Stimulated activated CD4-positive, alpha-beta T cell treated with anti-CD3 and anti-CD28 coated beads, Interleukin-1b, Interleukin-23, amount 100 ng/mL, for 24 hours (primary cell): ENCODE results near the gene ADAMTSL3.
"Not testable (repeated sequence)": the region's sequence is repeated elsewhere in the genome, so short reads cannot be mapped to it uniquely, and the experiment has no call there.

ENCODE experiments used
- DNase-seq, 4 experiments: peaks; one replicate each; pipeline ENCODE4 v3.0.0-alpha.2; 2020; ENCODE audit warnings: low read depth in 4 of 4, low spot score in 1 of 4

The ADAMTSL3 gene

DNA sequence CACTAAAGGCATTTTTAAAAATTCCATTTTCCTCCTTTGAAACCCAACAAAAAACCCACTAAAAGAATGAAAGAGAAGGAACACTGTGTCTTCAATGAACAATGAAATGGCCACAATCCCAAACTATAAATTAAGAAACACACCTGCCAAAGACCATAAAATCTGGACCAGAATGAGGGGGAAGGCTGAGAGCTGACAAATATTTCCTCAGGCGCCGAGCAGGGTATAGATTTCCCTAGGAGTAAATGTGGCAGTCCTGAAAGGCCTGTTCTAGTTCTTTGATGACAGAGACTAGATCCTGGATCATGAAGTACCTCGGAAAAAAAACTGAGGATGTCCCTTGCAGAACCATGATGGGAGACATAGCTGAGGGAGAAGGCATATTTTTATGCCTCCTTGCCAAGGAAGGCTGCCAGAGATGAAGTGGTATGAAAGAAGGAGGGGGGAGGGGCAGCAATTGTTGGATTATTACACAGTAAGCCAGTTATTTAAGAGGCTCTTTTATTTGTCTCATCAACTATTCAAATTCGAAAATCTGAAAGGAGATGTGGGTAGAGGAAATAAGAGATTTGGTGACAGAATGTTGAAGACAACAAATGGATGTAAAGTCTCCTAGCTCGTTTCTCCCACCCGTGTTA, 306.4 kb downstream of the ADAMTSL3 start:
- no peak for DNase-seq

DNA sequence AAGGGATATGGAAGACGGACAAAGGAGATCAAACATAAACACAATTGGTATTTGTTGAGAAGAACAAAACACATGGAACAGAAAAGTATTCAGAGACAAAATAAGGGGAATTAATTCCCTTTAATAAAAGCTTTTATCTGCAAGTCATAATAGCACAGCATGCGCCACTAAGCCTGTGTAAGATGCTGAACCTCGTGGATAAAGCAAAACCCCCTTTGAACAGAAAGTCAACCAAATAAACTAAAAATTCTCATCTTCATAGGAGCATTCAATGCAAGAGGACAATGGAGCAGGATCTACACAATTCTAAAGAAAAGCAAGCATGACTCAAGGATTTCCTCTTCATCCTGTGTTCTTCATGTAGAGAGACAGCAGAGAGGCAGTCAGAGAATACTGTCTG, 307.4 kb downstream of the ADAMTSL3 start:
- no peak for DNase-seq

DNA sequence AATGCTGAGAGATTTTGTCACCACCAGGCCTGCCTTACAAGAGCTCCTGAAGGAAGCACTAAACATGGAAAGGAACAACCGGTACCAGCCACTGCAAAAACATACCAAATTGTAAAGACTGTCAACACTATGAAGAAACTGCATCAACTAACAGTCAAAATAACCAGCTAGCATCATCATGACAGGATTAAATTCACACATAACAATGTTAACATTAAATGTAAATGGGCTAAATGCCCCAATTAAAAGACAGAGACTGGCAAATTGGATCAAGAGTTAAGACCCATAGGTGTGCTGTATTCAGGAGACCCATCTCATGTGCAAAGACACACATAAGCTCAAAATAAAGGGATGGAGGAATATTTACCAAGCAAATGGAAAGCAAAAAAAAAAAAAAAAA, 311.0 kb downstream of the ADAMTSL3 start:
- DNase-seq: not testable (repeated sequence)

DNA sequence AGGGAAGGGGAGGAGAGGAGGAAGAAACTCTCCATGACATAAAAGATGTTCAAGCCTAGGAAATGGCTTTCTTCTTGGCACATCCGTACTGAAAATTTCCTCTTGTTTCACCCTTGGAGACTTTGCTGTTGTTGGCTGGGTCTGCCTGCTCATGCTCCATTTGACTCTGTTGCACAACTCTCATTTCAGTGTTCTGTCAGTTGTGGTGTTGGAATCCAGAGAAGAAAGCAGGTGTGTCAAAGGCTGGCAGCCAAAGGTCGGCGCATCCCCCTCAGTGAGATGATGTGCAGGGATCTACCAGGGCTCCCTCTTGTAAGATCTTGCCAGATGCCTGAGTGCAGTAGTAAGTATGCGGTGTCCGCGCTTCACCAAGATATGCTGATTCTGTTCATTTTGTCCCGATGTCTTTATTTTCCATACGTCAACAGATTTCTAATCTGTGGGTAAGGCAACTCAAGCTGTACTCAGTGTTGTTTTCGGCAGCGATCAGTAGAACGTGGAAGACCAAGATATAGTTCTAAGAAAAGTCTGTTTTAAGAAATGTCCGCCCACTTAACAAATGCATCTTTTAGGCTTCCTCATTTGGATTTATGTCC, 316.5 kb downstream of the ADAMTSL3 start:
- DNase-seq: no peak

DNA sequence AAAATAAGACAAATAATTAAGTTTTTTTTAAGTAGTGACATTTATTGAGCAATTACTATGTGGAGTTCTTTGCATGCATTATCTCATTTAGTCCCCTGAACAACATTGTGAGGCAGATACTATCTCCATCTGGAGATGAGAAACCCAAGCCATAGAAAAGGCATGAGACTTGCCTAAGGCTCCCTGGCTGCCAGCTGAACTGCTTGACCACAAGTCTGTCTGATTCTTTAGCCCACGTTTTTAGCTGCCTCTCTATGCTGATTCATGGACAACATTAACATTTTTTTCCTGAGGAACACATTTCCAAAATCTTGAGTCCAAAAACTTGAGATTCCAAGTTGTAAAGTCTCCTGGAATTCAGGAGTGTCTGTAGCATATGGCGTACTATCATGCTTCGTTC, 318.1 kb downstream of the ADAMTSL3 start:
- no peak for DNase-seq

DNA sequence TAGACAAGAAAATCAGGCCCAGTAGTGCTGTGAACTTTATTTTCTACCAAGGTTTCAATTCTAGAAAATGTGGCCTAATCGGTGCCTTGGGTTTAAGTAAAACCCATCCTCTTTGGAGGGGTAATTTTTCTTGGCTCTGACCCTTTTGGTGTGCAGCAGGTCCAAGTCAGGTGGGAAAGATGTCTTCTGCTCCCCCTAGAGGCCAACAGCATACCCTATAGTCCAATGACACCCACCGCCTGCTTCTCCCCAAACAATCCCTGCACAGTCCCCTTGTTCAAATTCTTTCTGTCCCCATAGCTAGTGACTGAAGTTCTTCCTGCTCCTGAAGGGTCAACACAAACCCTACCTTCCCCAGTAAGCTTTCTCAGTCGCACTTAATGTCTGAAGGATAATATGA, 319.9 kb downstream of the ADAMTSL3 start:
- no peak for DNase-seq

DNA sequence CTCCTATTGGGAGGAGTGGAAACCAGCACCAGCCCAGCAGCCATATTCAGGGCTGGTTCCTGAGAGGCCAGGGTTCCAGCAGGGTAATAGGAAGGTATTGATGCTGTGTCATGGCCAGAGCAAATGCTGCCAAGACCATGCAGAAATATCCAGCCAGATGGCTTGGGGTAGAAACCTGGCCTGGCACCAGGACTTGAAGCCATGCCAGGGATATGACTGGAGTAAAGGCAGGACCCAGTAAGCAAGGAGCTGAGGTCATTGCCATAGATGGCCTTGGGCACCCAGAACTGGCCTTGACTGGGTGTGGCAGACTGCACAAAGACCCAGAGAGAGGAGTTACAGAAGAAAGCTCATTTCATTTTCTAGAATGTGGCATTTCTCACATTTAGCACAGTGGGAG, 324.1 kb downstream of the ADAMTSL3 start:
- no peak for DNase-seq

DNA sequence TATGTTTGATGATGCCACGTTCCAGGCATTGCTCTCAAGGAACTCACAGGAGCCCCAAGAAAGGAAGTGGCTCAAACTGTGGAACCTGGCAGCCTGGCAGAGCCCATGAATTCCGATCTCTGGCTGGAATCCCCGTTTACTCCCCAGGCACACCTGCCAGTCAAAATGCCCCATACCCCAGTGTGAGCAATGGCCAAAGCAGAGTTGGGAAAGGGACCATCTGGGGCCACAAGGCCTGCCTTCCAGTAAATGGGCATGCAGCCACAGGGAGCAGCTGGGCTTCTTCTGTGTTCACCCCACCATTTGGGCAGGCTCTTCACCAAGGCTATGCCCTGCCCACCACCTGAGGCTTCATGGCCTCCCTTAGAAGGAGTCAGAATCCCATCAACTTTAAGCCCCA, 324.7 kb downstream of the ADAMTSL3 start:
- DNase-seq: no peak

DNA sequence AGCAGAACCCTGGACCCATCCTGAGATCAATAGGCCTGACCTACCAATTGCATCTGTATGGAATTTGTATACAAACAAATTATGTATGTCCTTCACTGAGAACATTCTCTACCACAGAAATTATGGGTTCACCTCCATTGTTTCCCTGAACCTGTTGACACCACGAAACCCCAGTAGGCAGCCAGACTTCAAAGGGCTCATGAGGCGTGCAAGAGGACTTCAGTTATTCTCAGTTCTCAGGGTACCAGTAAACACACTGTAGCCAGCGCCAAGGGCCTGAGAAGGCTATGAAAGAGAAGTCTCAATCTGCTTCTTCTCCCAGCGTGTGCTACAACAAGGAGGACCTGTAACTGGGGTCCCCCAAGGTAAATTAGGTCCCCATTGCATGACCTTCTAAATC, 326.7 kb downstream of the ADAMTSL3 start:
- DNase-seq: no peak

DNA sequence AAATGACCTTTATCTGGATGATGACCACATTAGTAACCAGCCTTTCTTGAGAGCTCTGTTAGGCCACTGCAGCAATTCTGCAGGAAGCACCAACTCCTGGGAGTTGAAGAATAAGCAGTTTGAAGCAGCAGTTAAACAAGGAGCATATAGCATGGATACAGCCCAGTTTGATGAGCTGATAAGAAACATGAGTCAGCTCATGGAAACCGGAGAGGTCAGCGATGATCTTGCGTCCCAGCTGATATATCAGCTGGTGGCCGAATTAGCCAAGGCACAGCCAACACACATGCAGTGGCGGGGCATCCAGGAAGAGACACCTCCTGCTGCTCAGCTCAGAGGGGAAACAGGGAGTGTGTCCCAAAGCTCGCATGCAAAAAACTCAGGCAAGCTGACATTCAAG, 328.8 kb downstream of the ADAMTSL3 start:
- no peak for DNase-seq

DNA sequence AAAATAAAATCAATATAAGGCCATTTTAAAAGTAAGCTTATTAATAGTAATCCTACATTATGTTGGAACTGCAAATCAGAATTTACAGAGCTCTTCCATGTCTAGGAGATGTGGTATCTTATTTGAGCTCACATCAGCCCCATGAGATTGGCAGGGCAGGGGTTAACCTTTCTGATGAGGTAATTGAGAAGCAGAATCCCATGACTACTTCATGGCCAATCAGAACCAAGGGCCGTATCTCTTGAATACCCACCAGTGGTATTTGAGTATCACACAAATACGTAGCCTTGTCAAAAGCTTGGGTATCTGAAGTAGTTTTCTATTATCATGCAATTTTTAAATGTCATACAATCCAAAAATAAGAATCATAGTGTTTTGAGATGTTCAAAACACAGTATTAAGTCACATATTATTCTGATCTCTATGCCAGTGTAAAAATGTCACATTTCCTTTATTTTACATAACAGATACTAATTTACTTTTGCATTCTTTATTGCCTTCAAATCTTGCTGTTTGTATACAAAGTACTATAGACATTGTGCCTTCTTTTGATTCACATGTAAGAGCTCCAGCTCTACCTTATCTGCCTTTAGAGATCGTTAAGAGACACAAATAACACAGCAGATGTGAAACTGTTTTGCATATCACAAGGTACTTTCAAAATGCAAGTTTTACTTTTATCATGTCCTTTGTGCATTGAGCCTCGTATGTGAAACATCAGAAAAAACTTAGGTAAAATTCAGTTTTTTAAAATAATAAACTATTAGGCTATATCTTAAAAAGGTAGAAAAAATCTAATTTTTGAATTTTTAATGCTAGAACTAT, 329.9 kb downstream of the ADAMTSL3 start:
- no peak for DNase-seq

DNA sequence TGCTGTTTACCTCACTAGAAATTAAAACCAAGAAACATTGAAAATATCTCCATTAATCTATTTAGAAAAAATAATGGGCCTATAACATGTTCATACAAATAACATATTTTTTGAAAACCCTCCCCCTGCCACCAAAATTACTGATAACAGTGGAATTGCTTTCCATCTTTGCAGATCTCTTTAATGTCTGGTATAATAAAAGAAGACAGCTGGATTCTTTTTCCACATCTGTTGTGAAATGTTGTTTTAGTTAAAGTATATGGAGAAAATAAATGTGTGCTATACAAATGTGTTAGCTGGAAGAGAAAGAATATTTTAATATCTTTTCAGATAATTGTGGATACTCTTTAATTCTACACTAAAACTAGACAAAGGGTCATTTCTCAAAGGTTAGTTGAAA, 330.7 kb downstream of the ADAMTSL3 start:
- no peak for DNase-seq

DNA sequence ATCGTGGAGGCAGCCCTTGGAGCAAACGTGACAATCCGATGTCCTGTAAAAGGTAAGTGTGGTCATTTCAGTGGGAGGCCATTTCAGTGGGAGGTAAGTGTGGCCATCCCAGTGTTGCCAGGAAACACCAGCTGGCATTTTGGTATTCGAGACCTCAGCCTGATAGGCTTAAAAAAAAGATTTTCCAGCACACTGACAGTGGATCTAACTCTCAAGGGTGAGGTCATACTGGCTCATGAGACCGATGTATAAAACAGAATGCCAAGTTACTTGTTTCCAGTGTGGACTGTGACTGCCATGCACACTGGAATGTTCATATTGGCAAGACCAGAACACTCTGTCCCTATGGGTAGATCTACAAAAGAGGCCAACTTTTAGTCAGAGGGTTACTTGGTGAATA, 337.2 kb downstream of the ADAMTSL3 start:
- no peak for DNase-seq

DNA sequence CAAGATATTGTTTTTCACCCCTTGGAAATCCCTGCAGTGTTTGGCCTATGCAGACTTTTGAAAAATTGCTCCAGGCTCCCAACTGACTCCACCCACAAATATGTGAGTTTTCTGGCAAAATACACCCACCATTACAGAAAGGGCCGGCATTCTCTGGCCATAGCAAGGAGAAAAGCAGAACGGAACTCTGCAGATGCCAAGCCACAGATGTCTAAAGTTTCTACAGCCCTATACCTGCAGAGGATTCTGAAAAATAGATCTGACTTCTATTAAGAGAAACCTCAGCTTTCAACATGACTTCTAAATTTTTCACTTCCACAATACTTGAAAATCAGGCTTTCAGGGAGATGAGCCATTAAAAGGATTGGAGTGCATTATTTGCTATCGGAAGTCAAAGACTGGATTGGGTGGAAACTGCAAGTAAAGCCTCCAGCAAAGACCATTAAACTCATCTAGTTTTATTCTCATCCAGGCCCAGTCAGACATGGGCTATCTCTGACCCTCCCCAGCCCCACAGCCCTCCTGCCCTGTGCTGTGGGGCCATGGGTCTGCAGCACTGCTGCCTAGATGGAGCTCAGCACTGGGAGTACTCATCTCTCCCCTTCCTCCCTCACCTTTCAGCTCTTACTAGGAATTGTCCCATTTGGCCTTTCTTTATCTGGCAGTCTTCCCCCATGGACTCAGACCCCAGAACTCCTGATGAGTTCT, 338.6 kb downstream of the ADAMTSL3 start:
- DNase-seq: no peak

DNA sequence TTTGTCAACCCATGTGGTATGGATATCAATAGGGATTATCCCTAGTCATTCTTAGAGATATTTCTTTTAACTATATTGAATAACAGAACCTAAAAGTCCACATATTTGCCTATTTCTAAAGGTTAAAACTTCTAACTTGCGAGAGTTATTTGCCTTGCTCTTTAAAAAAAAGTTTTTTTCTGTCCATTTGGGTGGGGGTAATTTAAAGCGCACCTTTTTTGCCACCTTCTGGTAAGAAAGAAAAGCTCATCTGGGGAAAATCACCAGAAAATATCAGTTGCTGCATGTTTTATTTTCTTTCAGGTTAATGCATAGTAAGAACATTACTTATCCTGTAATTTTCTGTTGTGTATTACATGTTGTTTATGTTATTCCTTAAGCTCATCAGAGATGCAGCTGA, 339.7 kb downstream of the ADAMTSL3 start:
- DNase-seq: no peak

DNA sequence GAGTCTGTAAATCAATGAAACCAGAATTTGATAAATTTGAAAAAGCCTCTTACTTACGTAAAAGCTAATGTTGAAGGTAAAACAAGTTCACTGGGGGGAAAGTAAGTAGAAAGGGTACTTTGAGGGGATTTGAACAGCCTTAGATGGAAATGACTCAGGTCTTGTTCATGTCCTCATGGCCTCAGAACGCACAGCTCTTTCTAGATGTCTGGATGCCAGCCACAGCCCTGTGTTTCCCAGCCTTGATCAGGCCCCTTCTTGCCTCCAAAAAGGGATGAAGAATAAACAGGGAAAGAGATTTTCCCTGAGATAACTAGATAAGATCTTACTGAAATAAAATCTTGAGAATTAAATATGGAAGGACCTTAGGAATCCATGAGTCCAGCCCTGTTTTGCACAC, 344.6 kb downstream of the ADAMTSL3 start:
- DNase-seq: no peak

DNA sequence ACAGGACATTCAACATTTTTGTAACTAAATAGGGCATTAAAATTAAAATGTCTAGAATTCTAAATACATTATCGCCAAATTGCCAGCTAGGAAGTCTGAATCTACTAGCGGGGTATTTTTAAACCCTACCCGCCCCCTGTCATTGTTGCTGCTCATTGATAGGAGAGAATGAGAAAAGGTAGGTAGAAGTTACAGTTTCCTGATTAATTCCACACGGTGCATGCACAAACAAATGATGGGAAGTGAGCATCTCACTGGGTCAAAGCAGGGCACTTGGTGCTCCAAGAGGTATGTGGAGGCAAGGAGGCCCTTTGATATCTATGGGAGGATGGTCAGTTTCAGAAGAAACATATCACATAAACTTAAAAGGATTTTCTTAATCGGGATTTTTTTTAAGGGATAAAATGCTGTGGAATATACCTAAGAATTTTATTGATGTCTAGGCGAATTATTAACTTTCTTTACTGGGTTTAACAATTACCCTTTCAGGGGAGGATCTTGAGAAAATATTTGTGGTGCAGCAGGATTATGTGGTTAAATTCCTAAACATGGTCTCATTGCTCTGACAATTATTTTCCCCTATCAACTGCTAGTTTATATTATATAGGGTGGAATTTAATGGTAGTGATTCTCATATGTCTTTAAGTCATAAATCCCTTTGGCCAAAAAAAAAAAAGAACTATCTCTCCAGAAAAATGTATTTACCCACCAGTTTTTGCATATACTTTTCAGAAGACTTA, 345.6 kb downstream of the ADAMTSL3 start:
- no peak for DNase-seq

DNA sequence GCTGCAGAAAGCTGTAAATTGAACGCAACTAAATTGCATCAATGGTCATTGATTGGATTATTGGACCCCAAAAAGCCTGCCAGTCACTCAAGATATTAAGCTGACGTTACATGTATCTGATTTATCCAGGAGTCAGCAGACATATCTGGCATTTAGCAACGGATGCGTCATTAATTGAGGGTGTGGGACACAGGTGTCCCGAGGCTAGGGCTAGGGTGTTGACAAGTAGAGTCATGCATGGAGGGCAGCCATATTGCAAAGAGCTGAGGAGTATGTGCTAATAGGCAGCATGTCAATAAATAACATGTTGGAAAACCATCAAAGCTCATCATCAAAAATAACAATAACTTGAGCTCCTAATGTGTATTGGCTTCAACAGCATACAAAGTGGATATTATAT, 347.1 kb downstream of the ADAMTSL3 start:
- no peak for DNase-seq

DNA sequence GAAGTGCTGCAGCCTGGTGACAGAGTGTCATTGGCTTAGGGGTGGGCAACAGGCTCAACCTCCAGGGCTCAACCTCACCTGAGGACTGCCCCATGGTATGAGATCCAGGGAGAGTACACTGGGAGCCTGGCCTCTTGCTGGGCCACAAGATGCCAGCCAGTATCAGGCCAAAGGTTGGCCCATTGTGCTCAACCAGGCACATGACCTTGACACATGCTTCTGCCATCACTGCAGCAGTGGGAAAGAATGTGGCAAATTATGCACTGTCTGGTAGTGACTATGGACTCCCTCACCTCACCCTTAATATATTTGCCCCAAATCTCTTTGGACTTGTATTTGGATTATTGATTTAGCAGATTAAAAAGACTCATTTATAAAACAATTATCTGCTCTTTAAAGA, 347.7 kb downstream of the ADAMTSL3 start:
- DNase-seq: no peak

DNA sequence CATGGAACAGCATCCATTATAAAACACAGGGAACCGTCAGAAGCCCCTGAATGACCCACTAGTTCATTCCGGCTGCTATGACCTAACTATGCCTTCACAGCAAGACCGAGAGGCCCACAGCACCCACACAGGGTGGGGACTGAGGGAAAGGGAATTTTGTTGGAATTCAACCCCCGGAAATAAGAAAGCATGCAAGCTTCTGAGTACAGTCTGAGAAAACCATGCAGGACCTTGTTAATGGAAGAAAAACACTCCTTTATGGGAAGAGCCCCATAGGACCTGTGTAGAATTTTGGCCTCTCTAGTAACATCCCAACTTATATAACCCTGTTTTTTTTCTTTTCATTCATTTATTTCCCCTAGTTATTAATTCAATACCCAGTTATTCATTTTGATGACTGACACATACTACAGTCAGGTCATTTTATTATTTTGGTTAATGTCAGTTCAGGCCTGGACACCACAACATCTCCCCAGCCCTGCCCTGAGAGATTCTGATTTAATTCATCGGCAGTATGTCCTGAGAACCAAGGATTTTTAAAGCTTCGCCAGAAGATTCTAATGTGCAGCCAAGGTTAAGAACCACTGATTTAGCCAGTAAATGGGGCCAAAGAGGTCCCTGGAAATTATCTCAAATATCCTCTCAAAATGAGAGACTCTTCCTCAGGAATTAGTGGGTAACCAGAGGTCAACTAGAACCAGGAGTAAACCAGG, 350.0 kb downstream of the ADAMTSL3 start:
- no peak for DNase-seq

DNA sequence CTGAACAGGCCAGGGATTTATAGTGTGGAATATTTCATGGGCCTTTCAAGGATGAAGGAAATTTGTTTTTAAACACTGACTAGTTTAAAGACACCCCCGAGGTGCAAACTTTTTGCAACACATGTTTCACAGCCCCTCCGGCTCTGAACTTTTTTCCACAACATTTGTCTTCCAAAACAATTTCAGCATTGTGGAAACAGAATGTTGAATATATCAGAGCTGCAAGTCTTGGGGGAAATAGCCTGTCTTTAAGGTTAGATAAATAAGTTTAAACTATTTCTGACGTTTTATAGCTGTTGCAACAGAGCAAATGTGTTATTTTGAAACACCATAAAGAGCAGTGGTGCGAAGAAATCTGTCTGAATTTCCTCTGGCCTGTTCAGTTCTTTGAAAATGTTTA, 352.5 kb downstream of the ADAMTSL3 start:
- DNase-seq: no peak
